Left lobe of liver (tissue), 2 donors: Measurements from ENCODE around the gene GALNTL6. TPM values are rescaled to one million over a fixed set of nuclear protein-coding genes. Genes with fewer than 3 reads are reported as not detected.
"Not testable (repeated sequence)": the region's sequence is repeated elsewhere in the genome, so short reads cannot be mapped to it uniquely, and the experiment has no call there.

ENCODE experiments used
- ATAC-seq: fragments of 200-7000 bp; cut with Tn5 transposase; one replicate; pipeline ENCODE4 v1.9.1; 2020; ENCODE audit warnings: mild to moderate bottlenecking, moderate library complexity
- DNase-seq: peaks from one replicate; pipeline ENCODE4 v3.0.0-alpha.2; 2020; ENCODE audit warnings: low spot score
- total RNA-seq: library from RNA; stranded (reverse); gene quantifications from one replicate; pipeline ENCODE4 v1.2.1, GENCODE V29; 2021
- donor health status: DM: no; HTN: no; CAD: no; lungs with moderate emphysema.
- donor health status: DM: no; HTN: yes; CAD: no.

GALNTL6 gene
- total RNA-seq, 1 donor from 2014 or later, result not detected

DNA sequence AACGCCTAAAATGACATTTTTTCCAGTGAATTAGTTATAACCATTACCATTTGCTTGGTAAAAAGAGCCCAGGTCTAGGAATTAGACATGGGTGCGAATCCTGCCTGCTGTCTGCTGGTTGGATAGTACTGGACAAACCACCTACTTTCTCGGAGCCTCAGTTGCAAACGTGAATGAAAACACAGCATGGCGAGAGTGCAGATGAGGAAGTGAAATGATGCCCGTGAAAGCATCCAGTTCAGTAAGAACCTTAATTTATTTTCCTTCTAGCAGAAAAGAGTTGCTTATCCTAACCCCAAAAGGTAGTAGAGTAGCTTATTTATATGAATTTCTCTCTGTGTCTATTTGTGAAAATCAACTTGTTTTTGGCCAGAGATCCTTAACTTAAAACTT lies 1184.0 kb downstream of the GALNTL6 start:
- no peak for ATAC-seq

DNA sequence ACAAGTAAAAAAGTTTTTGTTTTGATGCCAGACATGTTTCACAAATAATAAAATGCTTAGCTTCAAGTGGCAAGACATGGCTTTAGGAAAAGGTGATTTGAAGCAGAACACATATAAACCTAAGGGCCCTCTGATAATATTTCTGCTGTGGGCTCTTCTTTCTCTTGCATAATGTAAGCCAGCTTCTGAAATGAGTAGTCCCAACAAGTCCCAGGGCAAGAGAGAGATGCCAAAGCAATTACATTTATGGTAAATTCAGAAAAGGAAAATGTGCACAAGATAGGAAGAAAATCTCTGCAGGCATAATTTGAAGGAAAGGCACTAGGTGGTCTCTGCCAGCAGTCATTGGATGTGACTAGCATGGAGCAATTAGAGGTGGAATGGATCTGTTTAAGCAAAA lies 1184.7 kb downstream of the GALNTL6 start:
- no peak for ATAC-seq
- no peak for DNase-seq

More for the DNA sequence above, 1184.0 kb downstream of the GALNTL6 start:
- DNase-seq, result no peak

DNA sequence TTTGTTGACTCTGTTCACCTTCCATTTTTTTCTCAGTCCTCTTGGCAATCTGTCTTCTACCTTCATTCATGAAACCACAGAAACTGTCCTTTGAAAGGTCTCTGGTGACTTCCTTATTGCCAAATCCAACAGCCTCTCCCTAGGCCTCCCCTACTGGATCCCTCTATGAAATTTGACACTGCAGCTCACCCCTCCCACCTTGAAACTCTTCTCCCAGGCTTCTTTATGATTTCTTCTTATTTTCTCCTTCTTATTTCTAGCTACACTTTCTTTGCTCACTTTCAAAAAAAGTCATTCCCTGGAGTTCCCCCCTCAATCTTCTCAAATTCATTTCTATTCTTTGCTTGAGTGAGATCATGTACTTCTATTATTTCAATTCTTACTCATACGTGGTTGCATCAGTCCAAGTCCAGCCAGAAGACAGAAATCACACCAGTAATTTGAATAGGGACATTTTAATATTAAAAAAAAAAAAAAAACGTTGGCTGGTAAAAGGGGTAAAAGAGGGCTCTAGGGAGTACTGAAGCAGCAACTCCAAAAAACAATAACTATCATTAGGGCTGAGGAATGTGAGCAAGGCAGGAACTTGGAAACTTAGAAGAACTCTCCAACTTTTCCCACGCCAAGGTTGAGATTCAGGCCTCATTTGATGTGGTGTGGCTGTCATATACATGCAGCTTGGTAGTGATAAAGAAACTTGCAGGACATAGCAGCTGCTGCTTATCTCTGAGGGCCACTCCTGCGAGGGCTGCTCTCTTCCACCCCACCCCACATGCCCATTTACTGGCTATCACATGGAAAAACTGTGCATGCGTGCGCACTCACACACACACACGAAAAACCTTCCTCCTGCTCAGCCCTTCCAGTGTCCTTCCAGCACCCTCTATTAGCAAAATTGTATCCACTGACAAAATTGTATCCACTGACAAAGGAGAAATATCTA lies 1185.6 kb downstream of the GALNTL6 start:
- ATAC-seq (no peak), DNase-seq (no peak)

DNA sequence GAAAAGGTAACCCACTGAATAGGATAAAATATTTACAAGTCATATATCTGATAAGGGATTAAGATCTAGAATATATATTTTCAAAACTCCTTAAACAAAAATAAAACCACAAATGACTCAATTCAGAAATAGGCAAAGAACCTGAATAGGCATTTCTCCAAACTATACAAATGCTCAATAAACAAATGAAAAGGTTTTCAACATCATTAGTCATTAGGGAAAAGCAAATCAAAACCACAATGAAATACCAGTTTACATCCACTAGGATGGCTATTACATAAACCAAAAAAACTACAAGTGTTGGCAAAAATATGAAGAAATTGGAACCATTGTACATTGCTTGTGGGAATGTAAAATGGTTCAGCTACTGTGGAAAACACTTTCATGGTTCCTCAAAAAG lies 1188.4 kb downstream of the GALNTL6 start:
- DNase-seq (no peak), ATAC-seq (no peak)

DNA sequence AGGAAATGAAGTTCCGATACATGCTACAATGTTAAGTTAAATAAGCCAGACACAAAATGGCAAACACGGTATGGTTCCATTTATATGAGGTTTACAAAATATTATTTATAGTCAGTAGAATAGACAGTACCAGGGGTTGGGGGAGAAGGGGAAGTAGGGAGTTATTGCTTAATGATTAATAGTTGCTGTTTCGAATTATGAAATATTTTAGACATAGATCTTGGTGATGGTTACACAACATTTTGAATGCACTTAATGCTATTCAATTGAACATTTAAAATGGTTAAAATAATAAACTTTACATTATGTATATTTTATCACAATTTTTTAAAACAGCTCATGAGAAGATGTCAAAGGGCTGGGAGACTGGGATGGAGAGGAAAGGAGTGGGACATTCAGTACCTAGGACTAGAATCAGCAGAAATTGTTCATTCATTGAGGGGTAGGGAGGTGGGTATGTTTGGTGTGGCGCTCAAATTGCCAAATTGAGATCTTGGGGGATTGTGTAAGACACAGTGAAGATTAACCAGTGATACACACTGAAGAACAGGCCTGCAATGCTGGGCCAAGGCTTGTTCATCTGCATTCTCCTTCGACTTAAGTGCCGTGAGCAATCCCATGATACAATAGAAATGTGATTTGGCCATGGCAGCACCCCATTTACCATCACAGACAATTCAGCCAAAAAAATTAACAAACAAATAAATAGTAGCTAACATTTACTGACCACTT lies 1189.8 kb downstream of the GALNTL6 start:
- DNase-seq, result no peak
- ATAC-seq, result no peak

DNA sequence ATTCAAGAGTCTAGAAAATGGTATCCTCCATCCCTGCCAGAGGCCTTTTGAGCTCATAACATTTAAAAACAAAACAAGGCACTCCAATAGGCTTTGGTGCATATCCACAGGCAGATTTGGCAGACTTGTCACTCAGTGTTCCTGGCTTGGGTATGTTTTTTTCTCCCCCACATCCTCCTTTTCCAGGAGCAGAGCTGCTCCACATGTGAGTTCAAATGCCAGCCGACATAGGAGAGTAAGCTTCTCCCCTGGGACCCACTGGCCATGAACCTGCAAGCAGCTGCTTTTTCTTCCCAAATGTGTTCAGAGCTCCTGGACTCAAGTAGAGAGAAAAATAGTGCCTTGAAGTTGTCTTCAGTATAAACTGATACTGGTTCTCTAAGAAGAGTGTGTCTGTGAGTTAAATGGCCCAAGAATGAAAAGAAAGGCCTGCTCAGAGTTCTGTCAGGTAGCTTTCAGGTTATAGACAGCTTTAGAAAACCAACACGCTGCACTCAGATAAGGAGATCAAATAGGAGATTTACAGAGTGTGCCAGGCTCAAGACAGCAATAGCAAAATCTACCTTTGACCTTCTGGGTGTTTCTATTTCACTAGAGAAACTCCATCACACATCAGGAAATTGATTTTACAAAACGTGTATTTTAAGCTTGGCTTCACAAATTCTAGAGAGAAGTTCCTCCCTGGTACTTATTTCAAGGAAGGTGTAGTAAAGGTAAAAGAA lies 1192.9 kb downstream of the GALNTL6 start:
- ATAC-seq, result peak; percentile 48
- no peak for DNase-seq

DNA sequence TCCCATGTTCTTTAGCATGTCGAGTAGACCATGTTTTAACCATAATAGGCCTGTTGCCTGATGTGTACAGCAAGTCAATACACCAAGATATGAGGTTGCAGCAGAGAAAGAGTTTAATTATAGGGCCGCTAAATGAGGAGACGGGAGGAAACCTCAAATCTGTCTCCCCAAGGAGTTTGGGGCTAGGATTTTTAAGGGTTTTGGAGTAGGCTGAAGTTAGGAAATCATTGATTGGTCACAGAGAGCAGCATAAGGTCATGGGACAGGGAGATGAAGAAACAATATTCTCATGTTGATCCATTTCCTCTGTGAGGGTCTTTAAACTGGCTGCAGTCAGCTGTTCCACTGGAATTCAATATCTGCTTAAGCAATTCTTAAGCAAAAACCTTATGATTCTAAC lies 1195.2 kb downstream of the GALNTL6 start:
- DNase-seq (no peak), ATAC-seq (no peak)

DNA sequence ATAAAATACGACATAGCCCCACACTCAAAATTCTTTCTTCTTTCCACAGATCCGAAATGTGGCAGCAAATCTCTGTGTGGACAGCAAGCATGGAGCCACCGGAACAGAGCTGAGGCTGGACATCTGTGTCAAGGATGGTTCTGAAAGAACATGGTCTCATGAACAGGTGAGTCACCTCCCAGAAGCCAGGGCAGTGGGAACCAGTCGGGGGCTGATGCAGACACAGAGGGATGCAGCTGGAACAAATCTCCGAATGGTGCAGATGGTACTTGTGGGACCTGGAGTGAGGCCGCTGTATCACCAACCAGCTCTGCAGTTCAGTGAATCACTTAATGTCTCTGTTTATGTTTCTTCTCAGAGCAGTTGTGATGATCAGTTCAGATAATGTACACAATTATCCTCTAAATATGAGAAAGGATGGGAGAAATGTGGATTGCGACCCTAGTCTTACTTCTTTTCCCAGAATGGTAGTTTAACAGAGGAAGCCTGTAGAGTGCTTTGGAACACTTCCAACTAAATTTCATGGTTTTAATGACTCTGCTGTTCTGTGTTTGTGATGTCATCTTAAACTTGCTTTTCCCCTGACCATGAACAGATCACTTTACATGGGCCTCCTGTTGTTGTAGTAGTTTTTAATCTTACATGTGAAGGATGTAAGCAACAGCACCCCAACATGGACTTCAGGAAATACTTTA lies 1196.1 kb downstream of the GALNTL6 start:
- no peak for ATAC-seq

DNA sequence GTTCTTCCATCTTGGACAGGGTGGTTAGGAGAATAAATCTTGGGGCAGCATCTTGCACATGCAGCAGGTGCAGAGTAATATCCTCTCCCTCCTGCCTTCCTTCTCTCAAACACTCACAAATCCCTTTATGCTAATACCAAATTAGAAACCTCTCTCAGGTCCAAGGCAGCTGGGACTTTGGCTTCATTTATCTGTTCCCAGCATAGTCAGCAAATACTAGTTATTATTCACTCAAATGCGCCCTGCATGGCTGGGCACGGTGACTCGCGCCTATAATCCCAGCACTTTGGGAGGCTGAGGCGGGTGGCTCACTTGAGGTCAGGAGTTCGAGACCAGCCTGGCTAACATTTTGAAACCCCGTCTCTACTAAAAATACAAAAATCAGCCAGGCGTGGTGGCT lies 1199.4 kb downstream of the GALNTL6 start:
- no peak for DNase-seq
- no peak for ATAC-seq

More for the DNA sequence above, 1196.1 kb downstream of the GALNTL6 start:
- DNase-seq, result no peak

DNA sequence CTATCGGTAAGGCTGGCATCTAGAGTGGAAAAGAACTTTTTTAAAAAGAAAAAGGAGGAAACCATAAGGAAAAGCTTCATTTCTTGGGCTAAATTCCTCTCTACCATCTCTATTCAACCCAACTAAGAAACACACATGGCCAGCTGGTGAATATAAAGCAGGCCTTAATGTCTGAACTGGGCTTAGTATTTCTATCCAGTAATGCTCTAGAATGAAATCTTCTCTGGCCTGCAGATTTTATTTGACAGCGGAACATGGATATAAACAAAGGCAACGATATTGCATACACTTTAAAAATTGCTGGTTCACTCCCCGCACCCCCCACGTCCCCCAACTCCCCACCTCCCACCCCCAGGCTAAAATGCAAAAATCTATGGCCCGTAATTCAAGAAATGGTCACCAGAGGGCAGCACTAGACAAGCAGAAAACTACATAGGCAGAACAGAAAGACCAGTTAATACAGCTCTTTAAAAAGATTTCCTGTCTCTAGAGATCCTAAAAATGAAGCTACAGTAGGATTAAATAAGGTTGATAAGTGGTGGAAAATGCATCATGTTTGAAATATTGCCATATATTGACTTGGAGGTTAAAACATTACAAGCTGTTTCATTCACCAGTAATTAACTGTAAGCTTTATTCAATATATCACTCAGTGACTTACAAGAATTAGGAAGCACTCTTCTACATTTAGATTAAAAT lies 1200.2 kb downstream of the GALNTL6 start:
- DNase-seq (no peak), ATAC-seq (peak; percentile 82)

DNA sequence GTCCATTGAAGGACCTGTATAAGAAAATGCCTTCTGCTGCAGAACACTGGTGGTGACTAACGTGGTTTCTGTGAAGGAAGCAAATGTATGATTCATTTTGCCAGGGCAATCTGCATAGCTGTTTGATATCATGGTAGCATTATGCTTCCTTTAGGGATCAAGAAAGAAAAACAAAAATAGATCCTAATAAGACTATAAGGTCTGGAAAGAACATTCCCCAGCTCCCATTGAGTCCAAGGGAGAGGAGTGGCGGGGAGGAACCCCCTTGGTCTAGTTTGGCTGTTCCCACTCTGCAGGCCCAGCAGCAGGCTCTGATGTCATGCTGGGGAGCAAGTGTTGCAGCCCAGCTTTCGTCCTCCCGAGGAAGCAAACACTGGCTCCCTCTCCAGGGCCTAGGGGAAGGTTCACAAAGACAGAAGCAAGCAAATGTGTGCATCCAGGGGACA lies 1200.9 kb downstream of the GALNTL6 start:
- no peak for DNase-seq
- ATAC-seq, result no peak

DNA sequence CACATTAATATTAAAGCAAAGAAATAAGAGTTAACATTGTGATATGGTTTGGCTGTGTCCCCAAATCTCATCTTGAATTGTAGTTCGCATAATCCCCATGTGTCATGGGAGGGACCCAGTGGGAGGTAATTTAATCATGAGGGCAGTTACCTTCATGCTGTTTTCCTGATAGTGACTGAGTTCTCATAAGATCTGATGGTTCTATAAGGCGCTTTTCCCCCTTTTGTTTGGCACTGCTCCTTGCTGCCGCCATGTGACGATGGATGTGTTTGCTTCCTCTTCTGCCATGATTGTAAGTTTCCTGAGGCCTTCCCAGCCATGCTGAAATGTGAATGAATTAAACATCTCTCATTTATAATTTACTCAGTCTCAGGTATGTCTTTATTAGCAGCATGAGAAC lies 1201.6 kb downstream of the GALNTL6 start:
- DNase-seq (no peak), ATAC-seq (no peak)

DNA sequence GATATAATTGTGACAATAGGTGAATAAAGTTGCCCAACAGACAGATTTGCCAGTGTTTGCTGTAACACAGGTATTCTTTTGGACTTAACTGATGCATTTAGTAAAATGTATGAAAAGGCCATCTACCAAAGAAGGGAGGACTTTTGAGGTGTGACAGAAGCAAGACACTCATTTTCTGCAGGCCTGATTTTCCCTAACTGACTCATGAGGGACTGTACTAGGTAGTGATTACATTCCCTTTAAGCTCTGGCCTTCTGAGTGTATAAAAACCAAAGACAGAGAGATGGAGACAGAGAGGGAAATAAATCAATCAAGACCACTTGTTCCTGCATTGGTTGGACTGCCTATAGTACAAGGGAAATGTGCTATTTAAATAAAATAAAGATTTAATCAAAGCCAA lies 1204.6 kb downstream of the GALNTL6 start:
- DNase-seq, result no peak
- ATAC-seq, result no peak

DNA sequence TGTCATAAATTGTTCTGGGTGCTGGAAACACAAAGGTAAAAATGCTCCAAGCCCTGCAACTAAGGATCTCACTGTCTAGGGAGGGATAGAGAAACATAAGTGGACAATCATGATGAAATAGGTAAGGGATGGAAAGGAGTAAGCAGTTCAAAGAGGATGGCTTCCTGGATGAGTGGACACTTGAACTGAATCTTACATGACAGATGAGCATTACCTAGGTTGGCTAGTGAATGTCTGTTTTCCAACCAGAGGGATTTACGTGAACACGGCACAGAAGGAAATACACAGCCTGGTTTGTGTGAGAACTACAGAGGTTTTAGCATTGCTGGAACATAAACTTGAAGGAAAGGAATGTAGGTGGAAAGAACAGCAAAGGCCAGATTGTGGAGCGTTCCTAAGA lies 1205.2 kb downstream of the GALNTL6 start:
- no peak for ATAC-seq
- no peak for DNase-seq

DNA sequence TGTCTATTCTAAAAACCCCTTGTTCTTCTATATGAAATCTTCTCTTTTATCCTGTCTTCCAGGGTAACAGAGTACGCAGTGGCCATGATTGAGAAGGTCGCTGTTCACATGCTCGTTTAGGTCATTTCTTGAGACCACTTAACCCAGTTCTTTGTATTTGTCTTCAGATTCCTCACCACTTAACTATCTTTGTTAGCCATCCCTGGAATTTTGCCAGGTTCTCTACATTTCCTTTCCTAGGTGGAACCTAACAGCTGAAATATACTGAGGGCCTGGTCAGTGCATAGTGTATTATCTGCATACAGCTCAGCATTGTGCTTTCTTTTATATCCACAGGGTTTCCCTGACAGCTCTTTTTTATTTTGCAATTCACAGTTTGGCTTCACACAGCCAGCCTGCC lies 1206.5 kb downstream of the GALNTL6 start:
- no peak for ATAC-seq

DNA sequence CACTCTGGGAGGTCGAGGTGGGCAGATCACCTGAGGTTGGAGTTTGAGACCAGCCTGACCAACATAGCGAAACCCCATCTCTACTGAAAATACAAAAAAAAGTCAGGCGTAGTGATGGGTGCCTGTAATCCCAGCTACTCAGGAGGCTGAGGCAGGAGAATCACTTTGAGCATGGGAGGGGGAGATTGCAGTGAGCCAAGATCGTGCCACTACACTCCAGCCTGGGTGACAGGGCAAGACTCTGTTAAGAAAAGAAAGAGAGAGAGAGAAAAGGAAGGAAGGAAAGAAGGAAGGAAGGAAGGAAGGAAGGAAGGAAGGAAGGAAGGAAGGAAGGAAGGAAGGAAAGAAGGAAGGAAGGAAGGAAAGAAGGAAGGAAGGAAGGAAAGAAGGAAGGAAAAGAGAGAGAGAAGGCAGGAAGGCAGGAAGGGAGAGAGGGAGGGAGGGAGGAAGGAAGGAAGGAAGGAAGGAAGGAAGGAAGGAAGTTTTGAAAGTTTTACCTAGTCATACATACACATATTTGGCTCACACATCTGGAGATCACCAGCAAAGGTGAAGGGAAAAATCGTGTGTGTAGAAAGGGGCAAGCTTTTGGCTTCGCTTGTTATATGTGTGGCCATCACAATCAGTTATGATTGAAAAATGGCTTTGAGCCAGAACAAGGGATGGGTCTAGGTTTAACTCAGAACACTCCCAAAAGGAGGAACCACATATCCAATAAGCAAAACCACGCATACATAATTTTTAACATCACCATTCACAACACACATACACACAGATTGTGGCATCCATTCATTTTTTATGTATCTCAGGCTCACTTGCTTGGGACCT lies 1208.8 kb downstream of the GALNTL6 start:
- not testable (repeated sequence) for DNase-seq, ATAC-seq

More for the DNA sequence above, 1206.5 kb downstream of the GALNTL6 start:
- DNase-seq, result no peak

DNA sequence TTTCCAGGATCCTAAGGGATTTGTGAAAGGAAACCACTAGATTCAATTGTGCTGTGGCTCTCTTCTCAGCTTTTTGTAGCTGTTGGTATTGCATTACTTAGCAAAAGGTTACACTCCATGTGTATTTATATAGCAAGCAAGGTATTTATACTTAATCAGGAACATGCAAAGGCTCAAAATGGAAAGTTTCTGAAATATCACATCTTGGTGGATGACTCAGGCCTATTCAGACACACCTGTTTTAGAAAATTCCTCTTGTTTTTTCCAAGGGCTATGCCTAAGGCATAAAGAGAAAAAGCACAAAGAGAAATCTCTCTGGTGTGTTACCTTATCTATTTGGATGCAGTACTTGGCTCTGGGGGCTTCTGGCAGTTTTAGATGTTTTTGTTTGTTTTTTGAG lies 1211.0 kb downstream of the GALNTL6 start:
- no peak for ATAC-seq

DNA sequence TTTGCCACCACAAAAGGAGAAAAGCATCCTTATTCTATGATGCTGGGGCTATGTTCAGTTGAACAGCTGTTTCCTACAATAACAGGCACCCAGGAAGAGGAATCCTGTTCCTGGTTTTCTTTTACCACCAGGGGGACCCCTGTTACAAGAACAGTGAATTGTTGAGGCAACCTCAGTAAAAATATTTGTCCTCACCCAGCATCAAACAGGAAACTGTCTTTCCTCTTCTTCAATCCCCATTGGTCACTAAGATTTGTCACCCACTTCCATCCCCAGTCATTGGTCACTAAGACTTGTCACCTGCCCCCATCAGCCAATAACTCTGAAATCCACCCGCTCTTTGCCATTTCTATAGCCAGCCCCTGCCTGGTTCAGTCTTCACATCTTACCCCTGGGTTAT lies 1211.9 kb downstream of the GALNTL6 start:
- ATAC-seq (peak; percentile 62), DNase-seq (no peak)

More for the DNA sequence above, 1211.0 kb downstream of the GALNTL6 start:
- no peak for DNase-seq

DNA sequence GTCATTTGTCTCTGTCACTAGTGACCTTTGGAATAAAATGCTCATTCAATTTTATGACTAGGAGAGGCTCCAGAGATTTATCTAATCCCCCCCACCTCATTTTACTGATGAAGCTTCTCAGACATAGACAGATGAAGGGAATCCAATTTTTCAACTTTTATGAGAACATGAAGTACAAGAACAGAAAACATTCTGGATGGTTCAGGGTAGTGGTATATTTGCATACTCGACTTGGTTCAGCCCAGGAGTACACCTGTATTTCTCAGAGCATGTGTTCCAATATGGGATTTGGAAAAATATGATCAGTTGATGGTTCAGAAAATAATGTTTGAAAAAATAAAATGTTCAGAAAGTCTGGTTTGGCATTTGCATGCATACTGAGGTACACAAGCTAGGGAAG lies 1224.0 kb downstream of the GALNTL6 start:
- ATAC-seq, result no peak
- no peak for DNase-seq
